Thyroid gland (tissue), 4 donors: ENCODE results near the gene TTC39A. TPM values are rescaled to one million over a fixed set of nuclear protein-coding genes. Genes with fewer than 3 reads are reported as not detected.

ENCODE experiments used
- DNase-seq, 2 donors: peaks; one replicate each; pipeline ENCODE4 v3.0.0-alpha.2; 2019
- H3K27ac ChIP-seq, 3 donors: fragments of 200-600 bp; sonication (generic); 1 replicate in 2 of 3; 2 replicates in 1 of 3; pipeline ENCODE4 v1.5.1; 2016 to 2019; ENCODE audit warnings: mild to moderate bottlenecking in 1 of 3, moderate library complexity in 1 of 3
- H3K27me3 ChIP-seq: fragments of 200-600 bp; sonication (generic); one replicate; pipeline ENCODE4 v1.5.1; 2019
- H3K36me3 ChIP-seq, 2 donors: fragments of 200-600 bp; sonication (generic); one replicate each; pipeline ENCODE4 v1.5.1; 2016 to 2019
- H3K4me1 ChIP-seq, 2 donors: fragments of 200-600 bp; sonication (generic); one replicate each; pipeline ENCODE4 v1.5.1; 2017 to 2019
- H3K4me3 ChIP-seq, 3 donors: fragments of 200-600 bp; sonication (generic); replicated peaks in 1 of 3; 1 replicate in 2 of 3; 2 replicates in 1 of 3; pipeline ENCODE4 v1.5.1; 2016; ENCODE audit warnings: mild to moderate bottlenecking in 1 of 3
- H3K9me3 ChIP-seq: fragments of 200-600 bp; sonication (generic); one replicate; pipeline ENCODE4 v1.5.1; 2017
- CTCF ChIP-seq, 6 experiments: fragments of 200-600 bp in 3 of 6; fragments of 450-650 bp in 3 of 6; sonication (generic) in 3 of 6; IDR thresholded peaks; one replicate each; pipeline ENCODE4 v1.5.1; 2016 to 2019; ENCODE audit warnings: antibody characterized with exemption in 6 of 6, mild to moderate bottlenecking in 2 of 6, inconsistent platforms in 1 of 6, moderate library complexity in 1 of 6
- POLR2A ChIP-seq, 2 donors: fragments of 450-650 bp; IDR thresholded peaks; one replicate each; pipeline ENCODE4 v1.6.1; 2017; ENCODE audit warnings: antibody characterized with exemption in 2 of 2, mild to moderate bottlenecking in 2 of 2, moderate library complexity in 1 of 2
- WGBS, 2 donors: methylation state at CpG; one replicate each; pipeline ENCODE4 v1.1.5; 2017; 5-methylcytosine and 5-hydroxymethylcytosine counted together
- intact Hi-C: fragments of 100-400 bp; cut with DNase I; formaldehyde crosslinking; loops from one replicate; pipeline ENCODE4 v1.15.1; 2023
- total RNA-seq, 4 donors: library from RNA; depleted of rRNA; stranded (reverse); fragments of >200 nt; gene quantifications; one replicate each; pipeline ENCODE4 v1.2.3, GENCODE V29; 2016

Gene TTC39A
- total RNA-seq, 4 donors from 2014 or later, result 13.6 to 56.0 (median 33.5) TPM

GRCh38 chr1:51302746-51303145 is 27.6 kb downstream of the TTC39A start:
- Histone ChIP-seq H3K4me3 (no peak overlapping the region), H3K4me1 (no peaks in the 10 kb centered on the region), H3K27ac (no peak overlapping the region), H3K9me3 (no peaks in the 10 kb centered on the region), H3K27me3 (no peaks in the 10 kb centered on the region), H3K36me3 (no peaks in the 10 kb centered on the region)
- WGBS, 2 donors, result 87 to 92% methylated on average over 4 to 6 of the region's 7 CpGs
- no peak for TF ChIP-seq CTCF (IDR thresholded peaks at IDR 0.05)
- no peak for TF ChIP-seq POLR2A (IDR thresholded peaks at IDR 0.05)
- no peak for DNase-seq
- intact Hi-C loops, result no loop called here

- WGBS, 2 donors, result 89 to 97% methylated on average over 8 to 9 of the region's 10 CpGs
- intact Hi-C loops, result no loop called here
Measured at GRCh38 chr1:51302270-51302669, 28.1 kb downstream of the TTC39A start.

GRCh38 chr1:51301844-51302162 is 28.6 kb downstream of the TTC39A start:
- no peak for DNase-seq
- Histone ChIP-seq H3K36me3 (no peaks in the 10 kb centered on the region), H3K4me3 (no peak overlapping the region), H3K9me3 (no peaks in the 10 kb centered on the region), H3K27ac (no peak overlapping the region), H3K27me3 (no peaks in the 10 kb centered on the region), H3K4me1 (peaks cover 3 to 6% of the 10 kb centered on the region in 2 donors)
- TF ChIP-seq POLR2A (IDR thresholded peaks at IDR 0.05), result no peak
- no peak for TF ChIP-seq CTCF (IDR thresholded peaks at IDR 0.05)
- WGBS, 2 donors, result 80 to 89% methylated on average over 3 of the region's 3 CpGs
- intact Hi-C loops, result no loop called here

More at GRCh38 chr1:51302270-51302669, 28.1 kb downstream of the TTC39A start:
- Histone ChIP-seq H3K4me3 (no peak overlapping the region), H3K4me1 (peaks cover under 1 to 4% of the 10 kb centered on the region in 2 donors), H3K27me3 (no peaks in the 10 kb centered on the region), H3K27ac (no peak overlapping the region), H3K36me3 (no peaks in the 10 kb centered on the region), H3K9me3 (no peaks in the 10 kb centered on the region)
- DNase-seq, result no peak
- TF ChIP-seq POLR2A (IDR thresholded peaks at IDR 0.05), result no peak
- no peak for TF ChIP-seq CTCF (IDR thresholded peaks at IDR 0.05)

- WGBS, 2 donors, result 86 to 88% methylated on average over 10 of the region's 10 CpGs
- no peak overlapping the region for H3K4me3 ChIP-seq
- H3K27me3 ChIP-seq, result no peaks in the 10 kb centered on the region
- no peak overlapping the region for H3K27ac ChIP-seq
- peaks cover 6 to 7% of the 10 kb centered on the region in 2 donors for H3K4me1 ChIP-seq
- TF ChIP-seq CTCF (IDR thresholded peaks at IDR 0.05), result no peak
- TF ChIP-seq POLR2A (IDR thresholded peaks at IDR 0.05), result no peak
- H3K36me3 ChIP-seq, result no peaks in the 10 kb centered on the region
- no peak for DNase-seq
- H3K9me3 ChIP-seq, result no peaks in the 10 kb centered on the region
- intact Hi-C loops, result no loop called here
Measured at GRCh38 chr1:51301152-51301843, 29.1 kb downstream of the TTC39A start.

DNA sequence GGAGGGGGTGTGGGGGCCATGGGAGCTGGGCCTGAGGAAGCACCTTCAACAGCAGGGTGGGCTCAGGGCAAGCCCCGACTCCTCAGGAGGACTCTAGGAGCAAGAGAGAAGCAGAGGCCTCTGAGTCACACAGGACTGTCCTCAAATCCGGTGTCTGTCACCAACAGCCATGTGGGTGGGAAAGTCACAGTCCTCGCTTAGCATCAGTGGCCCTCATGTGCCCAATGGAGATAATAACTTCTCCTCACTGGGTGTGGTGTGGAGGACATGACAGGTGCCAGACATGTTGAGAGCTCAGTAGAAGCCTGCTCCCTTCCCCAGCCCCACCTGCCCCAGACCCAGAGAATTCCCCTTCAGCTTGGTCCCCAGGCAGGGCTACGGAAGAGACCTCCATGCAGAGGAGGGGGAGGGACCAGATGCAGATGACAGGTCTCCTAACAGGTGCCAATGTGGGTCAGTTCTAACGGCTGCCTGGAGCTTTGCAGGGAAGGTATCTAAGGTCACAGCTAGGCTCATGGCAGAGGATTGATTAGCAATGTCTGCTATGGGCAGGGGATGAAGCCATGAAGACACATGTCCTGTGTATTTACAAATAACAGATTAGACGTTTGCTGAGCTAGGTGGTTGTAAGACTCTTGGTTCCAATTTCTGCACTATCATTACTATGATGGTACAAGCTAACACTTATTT is 30.2 kb downstream of the TTC39A start:
- 67 to 91% methylated on average over 5 to 6 of the region's 6 CpGs for WGBS, 2 donors
- TF ChIP-seq POLR2A (IDR thresholded peaks at IDR 0.05) (no peak), CTCF (IDR thresholded peaks at IDR 0.05) (no peak)

More for the DNA sequence above, 30.2 kb downstream of the TTC39A start:
- H3K27me3 ChIP-seq, result no peaks in the 10 kb centered on the region
- H3K36me3 ChIP-seq, result no peaks in the 10 kb centered on the region
- H3K4me1 ChIP-seq, result peaks cover 6 to 7% of the 10 kb centered on the region in 2 donors
- H3K4me3 ChIP-seq, result no peak overlapping the region
- DNase-seq, result no peak
- H3K9me3 ChIP-seq, result no peaks in the 10 kb centered on the region
- intact Hi-C loops, result loop anchor here (5.0 to 10.0 kb wide), 2 partner anchors 65 to 108 kb away; partner anchors contain the start of gene RNF11
- no peak overlapping the region for H3K27ac ChIP-seq
